HCT116 (cell line): ENCODE results near the gene OTOG. TPM values are rescaled to one million over a fixed set of nuclear protein-coding genes. Genes with fewer than 3 reads are reported as not detected.
A peak's percentile ranks its signal among the peaks of the same experiment; 100 is the strongest.

Source experiments
- ATAC-seq: fragments of 200-7000 bp; cut with Tn5 transposase; 2 replicates; pipeline ENCODE4 v1.9.1; 2020; ENCODE audit warnings: mild to moderate bottlenecking, moderate library complexity
- BruUV-seq: library from RNA; stranded (reverse); fragments of 400-500 nt; replicated peaks from 2 replicates; lab custom pipeline; 2021; lab: Mats Ljungman, UMichigan
- CTCF ChIA-PET: fragments of 300-600 bp; sonication (Branson Sonifier 250); formaldehyde crosslinking; loops from one replicate; lab custom pipeline; 2021; ENCODE audit warnings: antibody characterized with exemption; lab: Charles Lee
- POLR2A ChIA-PET: fragments of 300-600, 350-600 bp; sonication (Branson Sonifier 250); formaldehyde crosslinking; loops from one replicate; lab custom pipeline; 2021; ENCODE audit warnings: antibody characterized with exemption; lab: Charles Lee
- RAD21 ChIA-PET, 2 experiments: fragments of 300-600 bp; sonication (Branson Sonifier 250); formaldehyde crosslinking; loops; one replicate each; lab custom pipeline; 2023; ENCODE audit warnings: low total read pairs in 2 of 2; ENCODE audit not compliant: uncharacterized antibody in 2 of 2, unreplicated experiment in 2 of 2, low non-redundant PET in 1 of 2; lab: Charles Lee
- DNase-seq: peaks from one replicate; pipeline ENCODE4 v3.0.0-alpha.2; 2010; ENCODE audit warnings: low read depth, low spot score
- H2AFZ ChIP-seq: fragments of 200-600 bp; shearing (Covaris generic), sonication (generic); 2 replicates; pipeline ENCODE4 v1.6.1; 2017; ENCODE audit warnings: low read depth, mixed run types, mixed read lengths, antibody characterized with exemption, low read length; ENCODE audit not compliant: poor library complexity, severe bottlenecking
- H3K27ac ChIP-seq: 2 replicates; pipeline ENCODE4 v1.5.1; 2012; ENCODE audit warnings: low read depth, low read length
- H3K27me3 ChIP-seq: fragments of 200-600 bp; sonication (generic); 2 replicates; pipeline ENCODE4 v1.6.1; 2016; ENCODE audit warnings: mixed run types, low read length, mixed read lengths; ENCODE audit not compliant: insufficient read depth
- H3K36me3 ChIP-seq, 2 experiments: fragments of 200-500 bp in 1 of 2; fragments of 200-600 bp in 1 of 2; sonication (Bioruptor generic) in 1 of 2; sonication (generic) in 1 of 2; 2 replicates each; pipeline versions ENCODE4 v1.5.1 to v1.6.1; 2014 to 2016; ENCODE audit warnings: low read length in 2 of 2, inconsistent platforms in 1 of 2, mixed read lengths in 1 of 2, mixed run types in 1 of 2; ENCODE audit not compliant: insufficient read depth in 2 of 2, control insufficient read depth in 1 of 2
- H3K4me1 ChIP-seq, 2 experiments: fragments of 200-600 bp in 1 of 2; sonication (generic) in 1 of 2; 2 replicates each; pipeline versions ENCODE4 v1.5.1 to v1.6.1; 2012 to 2017; ENCODE audit warnings: low read length in 2 of 2, inconsistent platforms in 1 of 2, mild to moderate bottlenecking in 1 of 2, mixed read lengths in 1 of 2, mixed run types in 1 of 2, moderate library complexity in 1 of 2; ENCODE audit not compliant: insufficient read depth in 2 of 2, control insufficient read depth in 1 of 2
- H3K4me2 ChIP-seq: fragments of 200-600 bp; sonication (generic); 2 replicates; pipeline ENCODE4 v1.6.1; 2017; ENCODE audit warnings: mixed run types, low read length, mixed read lengths
- H3K4me3 ChIP-seq, 2 experiments: fragments of 200-600 bp in 1 of 2; sonication (generic) in 1 of 2; replicated peaks in 1 of 2; 2 replicates each; pipeline ENCODE4 v1.5.1; 2011 to 2016; ENCODE audit warnings: low read length in 2 of 2, control low read depth in 1 of 2, low read depth in 1 of 2, mild to moderate bottlenecking in 1 of 2, mixed read lengths in 1 of 2, mixed run types in 1 of 2
- H3K79me2 ChIP-seq: fragments of 200-600 bp; sonication (generic); 2 replicates; pipeline ENCODE4 v1.6.1; 2017; ENCODE audit warnings: mild to moderate bottlenecking, mixed run types, low read length, moderate library complexity, mixed read lengths; ENCODE audit not compliant: insufficient read depth
- H3K9ac ChIP-seq: fragments of 200-600 bp; sonication (generic); 2 replicates; pipeline ENCODE4 v1.6.1; 2016; ENCODE audit warnings: low read length, mixed read lengths
- H3K9me2 ChIP-seq: fragments of 200-600 bp; sonication (generic), shearing (Covaris generic); 2 replicates; pipeline ENCODE4 v1.6.1; 2017; ENCODE audit warnings: mixed run types, mild to moderate bottlenecking, moderate library complexity; ENCODE audit not compliant: insufficient read depth
- H3K9me3 ChIP-seq, 2 experiments: fragments of 200-500 bp in 1 of 2; fragments of 200-600 bp in 1 of 2; sonication (Bioruptor generic) in 1 of 2; sonication (generic) in 1 of 2; 2 replicates each; pipeline ENCODE4 v1.6.1; 2014 to 2017; ENCODE audit warnings: low read length in 2 of 2, mixed read lengths in 2 of 2, inconsistent platforms in 1 of 2, low read depth in 1 of 2, mild to moderate bottlenecking in 1 of 2, mixed run types in 1 of 2, moderate library complexity in 1 of 2; ENCODE audit not compliant: control insufficient read depth in 1 of 2, insufficient read depth in 1 of 2
- H4K20me1 ChIP-seq: fragments of 200-600 bp; sonication (generic), shearing (Covaris generic); 2 replicates; pipeline ENCODE4 v1.6.1; 2017; ENCODE audit warnings: mixed run types, mild to moderate bottlenecking, moderate library complexity; ENCODE audit not compliant: insufficient read depth
- CTCF ChIP-seq, 3 experiments: fragments of 200-600 bp in 1 of 3; sonication (generic) in 1 of 3; IDR thresholded peaks in 2 of 3; conservative IDR thresholded peaks in 1 of 3; 2 replicates each; pipeline ENCODE4 v1.5.1; 2012 to 2017; ENCODE audit warnings: low read depth in 2 of 3, low read length in 2 of 3, antibody characterized with exemption in 1 of 3, borderline replicate concordance in 1 of 3, control low read depth in 1 of 3, mild to moderate bottlenecking in 1 of 3, mixed read lengths in 1 of 3, mixed run types in 1 of 3, moderate library complexity in 1 of 3; ENCODE audit not compliant: insufficient read depth in 1 of 3
- FOSL1 ChIP-seq: IDR thresholded peaks from 2 replicates; pipeline ENCODE4 v1.6.1; 2012; ENCODE audit warnings: low read depth
- SIN3A ChIP-seq: IDR thresholded peaks from 2 replicates; pipeline ENCODE4 v1.6.1; 2012; ENCODE audit warnings: low read depth
- SP1 ChIP-seq: IDR thresholded peaks from 2 replicates; pipeline ENCODE4 v1.6.1; 2012; ENCODE audit warnings: low read depth
- TCF7L2 ChIP-seq: IDR thresholded peaks from 2 replicates; pipeline ENCODE4 v1.7.0; 2011; ENCODE audit warnings: borderline replicate concordance, inconsistent platforms; ENCODE audit not compliant: insufficient read depth, insufficient read length; ENCODE audit errors: extremely low read depth
- ZBTB33 ChIP-seq: IDR thresholded peaks from 2 replicates; pipeline ENCODE4 v1.6.1; 2011; ENCODE audit warnings: mild to moderate bottlenecking, low read length, moderate library complexity; ENCODE audit not compliant: insufficient replicate concordance; ENCODE audit errors: extremely low read depth
- ZNF274 ChIP-seq: fragments of 200-500 bp; sonication (Bioruptor generic); IDR thresholded peaks from 2 replicates; pipeline ENCODE4 v1.6.1; 2014; ENCODE audit warnings: mild to moderate bottlenecking, low read depth, low read length, inconsistent platforms
- intact Hi-C: fragments of 100-400 bp; cut with micrococcal nuclease; formaldehyde crosslinking; loops from 2 replicates; pipeline ENCODE4 v1.10.0; 2022
- total RNA-seq: library from RNA; stranded (reverse); gene quantifications from one replicate; pipeline ENCODE4 v1.2.1, GENCODE V29; 2021; ENCODE audit not compliant: unreplicated experiment

The OTOG gene
- total RNA-seq, 1 experiment from 2014 or later = 0.07 TPM

GRCh38 chr11:17563231-17563646 lies 16.2 kb downstream of the OTOG start:
- H3K4me2 ChIP-seq = no peak overlapping the region
- H3K9me3 ChIP-seq = no peaks in the 10 kb centered on the region
- H3K36me3 ChIP-seq = no peaks in the 10 kb centered on the region
- BruUV-seq = no TSS peak
- TF ChIP-seq TCF7L2 (no peak), SP1 (no peak), CTCF (IDR thresholded peaks at IDR 0.05 in 2 of 3, conservative IDR thresholded peaks at IDR 0.05 in 1 of 3; ENCODE audit: borderline replicate concordance in 1 of 3, insufficient read depth in 1 of 3, low read depth in 2 of 3, low read length in 2 of 3) (peak; percentile 9 to 31 (median 19); a peak in 1 of 6 replicates), ZNF274 (no peak), FOSL1 (no peak), ZBTB33 (no peak), SIN3A (no peak)
- intact Hi-C loops = no loop called here
- no peak overlapping the region for H2AFZ ChIP-seq
- H3K4me1 ChIP-seq = peaks cover 0 to 5% of the 10 kb centered on the region in 2 experiments; a peak in 2 of 4 replicates
- ChIA-PET CTCF (interaction anchor here (2.4 kb wide), 1 partner anchor 9 kb away, joined by 6 read pairs; no protein-coding TSS in a partner anchor), RAD21 (interaction anchor here in 1 of 2 experiments (0.7 kb wide), 1 partner anchor 414 kb away, joined by 4 read pairs; no protein-coding TSS in a partner anchor), POLR2A (no interaction called here)
- no peak overlapping the region for H3K27ac ChIP-seq
- no peaks in the 10 kb centered on the region for H3K27me3 ChIP-seq
- H3K9ac ChIP-seq = no peak overlapping the region
- DNase-seq (no peak), ATAC-seq (peak; percentile 96)
- no peaks in the 10 kb centered on the region for H3K9me2 ChIP-seq
- no peak overlapping the region for H3K4me3 ChIP-seq
- H3K79me2 ChIP-seq = no peaks in the 10 kb centered on the region
- no peaks in the 10 kb centered on the region for H4K20me1 ChIP-seq
